Liver (tissue), 9 donors: Measurements from ENCODE around the gene HDHD3. TPM values are rescaled to one million over a fixed set of nuclear protein-coding genes. Genes with fewer than 3 reads are reported as not detected.

ENCODE experiments used
- DNase-seq: peaks from one replicate; pipeline ENCODE4 v3.0.0-alpha.2; 2017; ENCODE audit warnings: low spot score
- H3K27ac ChIP-seq, 2 donors: one replicate each; pipeline ENCODE4 v1.7.0; 2013; ENCODE audit warnings: inconsistent platforms in 2 of 2, low read length in 2 of 2, control low read depth in 1 of 2, low read depth in 1 of 2, mild to moderate bottlenecking in 1 of 2
- H3K27me3 ChIP-seq, 4 donors: one replicate each; pipeline versions ENCODE4 v1.6.1 to v1.7.0; 2013; ENCODE audit warnings: low read length in 3 of 4, inconsistent platforms in 1 of 4, mild to moderate bottlenecking in 1 of 4, moderate library complexity in 1 of 4; ENCODE audit not compliant: control insufficient read depth in 4 of 4, insufficient read depth in 4 of 4
- H3K36me3 ChIP-seq, 4 donors: one replicate each; pipeline versions ENCODE4 v1.6.1 to v1.7.0; 2013; ENCODE audit warnings: low read length in 3 of 4, mild to moderate bottlenecking in 3 of 4, low read depth in 1 of 4, moderate library complexity in 1 of 4; ENCODE audit not compliant: control insufficient read depth in 4 of 4, insufficient read depth in 3 of 4
- H3K4me1 ChIP-seq, 4 donors: one replicate each; pipeline versions ENCODE4 v1.6.1 to v1.7.0; 2013; ENCODE audit warnings: low read length in 3 of 4, mild to moderate bottlenecking in 3 of 4, moderate library complexity in 1 of 4; ENCODE audit not compliant: control insufficient read depth in 4 of 4, insufficient read depth in 4 of 4
- H3K4me3 ChIP-seq, 3 donors: one replicate each; pipeline versions ENCODE4 v1.6.1 to v1.7.0; 2013; ENCODE audit warnings: low read length in 3 of 3, control low read depth in 1 of 3, low read depth in 1 of 3, mild to moderate bottlenecking in 1 of 3
- H3K9ac ChIP-seq, 2 donors: one replicate each; pipeline ENCODE4 v1.7.0; 2013; ENCODE audit warnings: low read length in 2 of 2, mild to moderate bottlenecking in 2 of 2, moderate library complexity in 2 of 2, control low read depth in 1 of 2, low read depth in 1 of 2
- H3K9me3 ChIP-seq, 4 donors: one replicate each; pipeline versions ENCODE4 v1.6.1 to v1.7.0; 2013; ENCODE audit warnings: low read length in 3 of 4; ENCODE audit not compliant: control insufficient read depth in 4 of 4
- ATF3 ChIP-seq: IDR thresholded peaks from 2 replicates; pipeline ENCODE4 v1.6.1; 2016; ENCODE audit warnings: antibody characterized with exemption
- CTCF ChIP-seq: fragments of 150-350 bp; IDR thresholded peaks from 2 replicates; pipeline ENCODE4 v1.5.1; 2017; ENCODE audit warnings: improper control_type of control experiment, low read depth, low read length; ENCODE audit not compliant: missing input control
- EGR1 ChIP-seq, 2 donors: IDR thresholded peaks; 2 replicates each; pipeline ENCODE4 v1.6.1; 2016 to 2018; ENCODE audit warnings: antibody characterized with exemption in 2 of 2, low read depth in 2 of 2
- FOXA1 ChIP-seq: IDR thresholded peaks from 2 replicates; pipeline ENCODE4 v1.6.1; 2016; ENCODE audit warnings: antibody characterized with exemption
- HNF4G ChIP-seq: IDR thresholded peaks from 2 replicates; pipeline ENCODE4 v1.6.1; 2016; ENCODE audit warnings: antibody characterized with exemption
- NR2F2 ChIP-seq: IDR thresholded peaks from 2 replicates; pipeline ENCODE4 v1.6.1; 2016; ENCODE audit warnings: antibody characterized with exemption
- REST ChIP-seq: IDR thresholded peaks from 2 replicates; pipeline ENCODE4 v1.6.1; 2016; ENCODE audit warnings: antibody characterized with exemption, mild to moderate bottlenecking
- RXRA ChIP-seq, 2 donors: IDR thresholded peaks; 2 replicates each; pipeline ENCODE4 v1.6.1; 2017 to 2018; ENCODE audit warnings: antibody characterized with exemption in 2 of 2, mild to moderate bottlenecking in 1 of 2
- SP1 ChIP-seq: IDR thresholded peaks from 2 replicates; pipeline ENCODE4 v1.6.1; 2018; ENCODE audit warnings: antibody characterized with exemption, mild to moderate bottlenecking
- TAF1 ChIP-seq: conservative IDR thresholded peaks from 2 replicates; pipeline ENCODE4 v1.6.1; 2016; ENCODE audit warnings: antibody characterized with exemption, mild to moderate bottlenecking
- ZBTB33 ChIP-seq: IDR thresholded peaks from 2 replicates; pipeline ENCODE4 v1.6.1; 2016; ENCODE audit warnings: antibody characterized with exemption
- WGBS: extraction: QIAGEN DNeasy Blood & Tissue Kit; methylation state at CpG from one replicate; pipeline ENCODE4 v1.1.7; 2013; 5-methylcytosine and 5-hydroxymethylcytosine counted together
- polyA plus RNA-seq, 2 donors: library from polyadenylated mRNA; stranded (reverse) in 1 of 2; unstranded in 1 of 2; fragments of 200-250 nt in 1 of 2; fragments of >200 nt in 1 of 2; fragmentation: Nextera tagmentation in 1 of 2; extraction: Ambion mirVana in 1 of 2; gene quantifications; one replicate each; pipeline versions ENCODE4 v1.2.1 to v1.2.3, GENCODE V29; 2013 to 2015
- total RNA-seq, 2 donors: library from RNA; depleted of rRNA; stranded (reverse); fragments of >200 nt; gene quantifications; one replicate each; pipeline ENCODE4 v1.2.3, GENCODE V29; 2014
- donor health status: healthy.
- donor health status: healthy.
- donor health status: healthy.
- donor health status: healthy.
- donor health status: healthy.

Gene HDHD3
- total and polyA plus RNA-seq, 4 donors = 26.9 to 63.6 (median 61.0) TPM

- TF ChIP-seq NR2F2 (no peak), SP1 (no peak), CTCF (no peak), ATF3 (no peak), TAF1 (no peak), REST (no peak)
- WGBS = 83% methylated on average over 4 of the region's 4 CpGs
Measured at GRCh38 chr9:113331780-113332179, 45.0 kb downstream of the HDHD3 start.

GRCh38 chr9:113328045-113328782 is 48.6 kb downstream of the HDHD3 start:
- H3K4me3 ChIP-seq = no peak overlapping the region
- H3K4me1 ChIP-seq = no peaks in the 10 kb centered on the region
- DNase-seq = no peak
- no peak overlapping the region for H3K9ac ChIP-seq
- no peak overlapping the region for H3K27ac ChIP-seq
- TF ChIP-seq ZBTB33 (no peak), ATF3 (no peak), FOXA1 (no peak), HNF4G (no peak), EGR1 (IDR thresholded peaks at IDR 0.05; ENCODE audit: low read depth in 2 of 2) (no peak), TAF1 (no peak), RXRA (IDR thresholded peaks at IDR 0.05) (no peak), NR2F2 (no peak)
- no peaks in the 10 kb centered on the region for H3K27me3 ChIP-seq
- H3K36me3 ChIP-seq = no peaks in the 10 kb centered on the region
- 98% methylated on average over 3 of the region's 3 CpGs for WGBS
- no peaks in the 10 kb centered on the region for H3K9me3 ChIP-seq

More at GRCh38 chr9:113331780-113332179, 45.0 kb downstream of the HDHD3 start:
- Histone ChIP-seq H3K36me3 (no peaks in the 10 kb centered on the region), H3K4me1 (no peaks in the 10 kb centered on the region), H3K27ac (no peak overlapping the region), H3K4me3 (no peak overlapping the region), H3K9ac (no peak overlapping the region), H3K27me3 (no peaks in the 10 kb centered on the region), H3K9me3 (no peaks in the 10 kb centered on the region)
- DNase-seq = no peak
